Adrenal gland (tissue), 12 donors: Measurements from ENCODE around the gene SSR1. TPM values are rescaled to one million over a fixed set of nuclear protein-coding genes. Genes with fewer than 3 reads are reported as not detected.

Experiments
- DNase-seq, 7 donors: peaks; one replicate each; pipeline ENCODE4 v3.0.0-alpha.2; 2019 to 2020
- H3K27ac ChIP-seq, 5 donors: fragments of 200-600 bp; sonication (generic) in 4 of 5; 1 replicate in 3 of 5; 2 replicates in 2 of 5; pipeline versions ENCODE4 v1.5.1 to v1.8.0; 2016 to 2020; ENCODE audit warnings: mild to moderate bottlenecking in 1 of 5
- H3K27me3 ChIP-seq: fragments of 200-600 bp; 2 replicates; pipeline ENCODE4 v1.8.0; 2021
- H3K36me3 ChIP-seq, 2 donors: fragments of 200-600 bp; replicated peaks in 1 of 2; 1 replicate in 1 of 2; 2 replicates in 1 of 2; pipeline versions ENCODE4 v1.5.1 to v1.8.0; 2018 to 2022
- H3K4me1 ChIP-seq, 2 donors: fragments of 200-600 bp; replicated peaks in 1 of 2; 1 replicate in 1 of 2; 2 replicates in 1 of 2; pipeline versions ENCODE4 v1.5.1 to v1.8.0; 2018 to 2021
- H3K4me3 ChIP-seq, 4 donors: fragments of 200-600 bp; sonication (generic) in 3 of 4; one replicate each; pipeline ENCODE4 v1.5.1; 2016 to 2018
- H3K9me3 ChIP-seq, 3 donors: fragments of 200-600 bp; sonication (generic) in 1 of 3; replicated peaks in 1 of 3; 1 replicate in 2 of 3; 2 replicates in 1 of 3; pipeline versions ENCODE4 v1.5.1 to v1.8.0; 2016 to 2021
- POLR2A ChIP-seq, 2 donors: fragments of 450-650 bp; IDR thresholded peaks; one replicate each; pipeline ENCODE4 v1.6.1; 2017; ENCODE audit warnings: antibody characterized with exemption in 2 of 2, mild to moderate bottlenecking in 2 of 2, moderate library complexity in 1 of 2
- WGBS, 4 donors: extraction: QIAGEN DNeasy Blood & Tissue Kit in 2 of 4; methylation state at CpG; one replicate each; pipeline versions ENCODE4 v1.1.5 to v1.1.7; 2013 to 2017; 5-methylcytosine and 5-hydroxymethylcytosine counted together
- intact Hi-C, 2 donors: fragments of 100-400 bp; cut with DNase I; formaldehyde crosslinking; loops; one replicate each; pipeline versions ENCODE4 v1.14.1 to v1.15.0; 2022 to 2023
- polyA plus RNA-seq, 3 donors: library from polyadenylated mRNA; stranded (reverse); fragments of 200-250 nt in 2 of 3; fragments of 350-450 nt in 1 of 3; fragmentation: Illumina TruSeq in 1 of 3; extraction: RNeasy Lipid Tissue Mini Kit (QIAGEN cat#74804) in 1 of 3; gene quantifications; one replicate each; pipeline ENCODE4 v1.2.3, GENCODE V29; 2013 to 2014
- total RNA-seq, 9 donors: library from RNA; depleted of rRNA in 4 of 9; stranded (reverse); fragments of >200 nt in 4 of 9; fragments of 120-200 nt in 1 of 9; fragmentation: NEBNext Ultra II Directional in 1 of 9; extraction: Animal tissue kit (Norgen Biotek cat#: 25700) in 1 of 9; gene quantifications; one replicate each; pipeline versions ENCODE4 v1.1.0 to v1.2.4, GENCODE V29; 2013 to 2023
- TF ChIP-seq, protein P1 (sequence below), 6 experiments: fragments of 450-650 bp in 4 of 6; fragments of 200-600 bp in 2 of 6; sonication (generic) in 1 of 6; IDR thresholded peaks; 1 replicate in 5 of 6; 2 replicates in 1 of 6; pipeline versions ENCODE4 v1.5.1 to v1.8.0; 2016 to 2021; ENCODE audit warnings: antibody characterized with exemption in 6 of 6, mild to moderate bottlenecking in 2 of 6, moderate library complexity in 1 of 6
- donor health status: healthy with polysubstance abuse.
- donor health status: Bipolar disorder and iron deficiency.
- donor health status: DM: yes; HTN: yes; CAD: no.
- donor health status: DM: no; HTN: no; CAD: no.
- donor health status: DM: no; HTN: no; CAD: no.
- donor health status: DM: yes; HTN: yes; CAD: no.

SSR1 gene
- total and polyA plus RNA-seq, 12 donors = 9.7 to 281 (median 96.3) TPM

DNA sequence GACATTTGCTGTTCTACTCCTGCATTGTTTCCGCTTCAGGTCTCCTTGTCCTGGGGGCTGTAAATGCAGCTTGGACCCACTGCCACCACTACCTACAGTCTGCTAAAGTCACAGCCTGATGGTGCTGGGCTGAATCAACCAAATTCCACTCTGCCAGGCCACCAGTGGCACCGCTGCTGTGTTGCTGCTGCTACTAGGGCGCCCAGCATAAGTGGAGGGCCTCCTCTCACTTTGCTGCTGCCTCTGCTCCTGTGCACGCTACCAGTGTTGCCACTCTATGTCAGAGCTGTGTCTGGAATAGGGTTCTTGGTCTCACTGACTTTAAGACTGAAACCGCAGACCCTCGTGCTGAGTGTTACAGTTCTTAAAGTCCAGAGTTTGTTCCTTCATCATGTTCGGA, 1.4 kb upstream of the SSR1 start:
- Histone ChIP-seq H3K4me3 (no peak overlapping the region), H3K27me3 (no peaks in the 10 kb centered on the region), H3K36me3 (peaks cover 0 to 4% of the 10 kb centered on the region in 2 donors), H3K27ac (no peak overlapping the region), H3K4me1 (peaks cover 8 to 18% of the 10 kb centered on the region in 2 donors), H3K9me3 (no peaks in the 10 kb centered on the region)
- DNase-seq = no peak
- intact Hi-C loops = no loop called here
- no peak for TF ChIP-seq POLR2A (IDR thresholded peaks at IDR 0.05)
- TF ChIP-seq, protein P1, sequence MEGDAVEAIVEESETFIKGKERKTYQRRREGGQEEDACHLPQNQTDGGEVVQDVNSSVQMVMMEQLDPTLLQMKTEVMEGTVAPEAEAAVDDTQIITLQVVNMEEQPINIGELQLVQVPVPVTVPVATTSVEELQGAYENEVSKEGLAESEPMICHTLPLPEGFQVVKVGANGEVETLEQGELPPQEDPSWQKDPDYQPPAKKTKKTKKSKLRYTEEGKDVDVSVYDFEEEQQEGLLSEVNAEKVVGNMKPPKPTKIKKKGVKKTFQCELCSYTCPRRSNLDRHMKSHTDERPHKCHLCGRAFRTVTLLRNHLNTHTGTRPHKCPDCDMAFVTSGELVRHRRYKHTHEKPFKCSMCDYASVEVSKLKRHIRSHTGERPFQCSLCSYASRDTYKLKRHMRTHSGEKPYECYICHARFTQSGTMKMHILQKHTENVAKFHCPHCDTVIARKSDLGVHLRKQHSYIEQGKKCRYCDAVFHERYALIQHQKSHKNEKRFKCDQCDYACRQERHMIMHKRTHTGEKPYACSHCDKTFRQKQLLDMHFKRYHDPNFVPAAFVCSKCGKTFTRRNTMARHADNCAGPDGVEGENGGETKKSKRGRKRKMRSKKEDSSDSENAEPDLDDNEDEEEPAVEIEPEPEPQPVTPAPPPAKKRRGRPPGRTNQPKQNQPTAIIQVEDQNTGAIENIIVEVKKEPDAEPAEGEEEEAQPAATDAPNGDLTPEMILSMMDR (IDR thresholded peaks at IDR 0.05) = no peak
- 94 to 98% (median 96%) methylated on average over 5 to 7 of the region's 7 CpGs for WGBS, 4 donors

DNA sequence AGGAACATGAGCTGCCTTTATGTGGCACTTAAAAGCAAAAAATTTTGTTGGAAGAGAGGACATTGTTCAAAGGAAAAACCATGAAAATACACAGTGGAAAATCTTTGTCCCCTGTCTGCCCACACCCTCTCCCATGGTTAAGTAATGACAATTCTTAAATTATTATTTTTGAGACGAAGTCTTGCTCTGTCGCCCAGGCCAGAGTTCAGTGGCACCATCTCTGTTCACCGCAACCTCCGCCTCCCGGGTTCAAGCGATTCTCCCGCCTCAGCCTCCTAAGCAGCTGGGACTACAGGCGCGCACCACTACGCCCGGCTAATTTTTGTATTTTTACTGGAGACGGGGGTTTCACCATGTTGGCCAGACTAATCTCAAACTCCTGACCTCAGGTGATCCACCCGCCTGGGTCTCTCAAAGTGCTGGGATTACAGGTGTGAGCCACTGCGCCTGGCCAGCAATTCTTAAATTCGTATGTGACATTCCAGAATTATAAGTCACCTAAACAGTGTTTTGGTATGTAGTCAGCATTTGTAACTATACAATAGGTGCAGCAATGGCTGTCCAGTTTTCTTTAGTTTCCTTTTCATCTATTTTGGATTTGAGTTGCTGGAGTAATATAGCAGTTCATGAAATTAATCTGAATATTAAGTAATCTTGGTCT, 636 bp upstream of the SSR1 start:
- TF ChIP-seq, protein P1 (IDR thresholded peaks at IDR 0.05) = no peak
- no peak for TF ChIP-seq POLR2A (IDR thresholded peaks at IDR 0.05)
- H3K9me3 ChIP-seq = no peaks in the 10 kb centered on the region
- H3K27ac ChIP-seq = peak overlapping the region; percentile 66 to 99 (median 95)
- peaks cover 8 to 21% of the 10 kb centered on the region in 2 donors for H3K4me1 ChIP-seq
- H3K4me3 ChIP-seq = peak overlapping the region in 2 of 4 donors; percentile 86 to 97
- DNase-seq = peak in 2 of 7 donors; percentile 13 to 58
- peaks cover 0 to 11% of the 10 kb centered on the region in 2 donors for H3K36me3 ChIP-seq
- intact Hi-C loops = no loop called here
- WGBS, 4 donors = 78 to 84% (median 82%) methylated on average over 15 of the region's 15 CpGs
- H3K27me3 ChIP-seq = no peaks in the 10 kb centered on the region

DNA sequence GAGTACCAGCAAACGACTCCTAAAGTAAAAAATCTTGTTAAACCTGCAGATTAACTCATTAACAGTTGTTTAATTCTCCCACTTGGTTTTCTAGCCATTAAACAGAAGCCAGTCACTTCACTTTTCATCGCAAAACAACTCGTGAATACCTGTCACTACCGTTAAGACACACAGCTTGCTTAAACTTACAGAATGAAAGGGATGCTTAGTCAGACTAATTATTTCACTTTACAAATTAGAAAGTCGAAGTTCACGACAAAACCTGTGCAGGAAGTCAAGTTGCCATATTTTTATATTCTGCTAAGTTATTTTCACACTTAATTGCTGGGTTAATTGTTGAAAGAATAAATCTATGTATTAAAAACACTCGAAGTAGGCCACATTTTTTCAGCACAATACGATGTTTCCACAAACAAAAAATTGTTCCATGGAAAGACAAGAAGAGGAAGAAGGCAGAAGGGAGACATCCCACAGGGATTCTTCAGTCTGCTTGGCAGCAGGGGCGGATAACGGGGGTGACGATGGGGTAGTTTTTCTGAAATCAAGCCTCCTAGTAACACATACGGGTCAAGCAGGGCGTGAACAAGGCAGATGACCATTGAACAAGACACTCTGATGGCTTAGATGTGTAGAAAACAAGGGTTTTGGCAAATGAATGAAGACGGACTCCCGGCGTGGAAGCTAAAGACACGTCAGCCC, 933 bp downstream of the SSR1 start:
- intact Hi-C loops = no loop called here
- Histone ChIP-seq H3K36me3 (peaks cover 0 to 27% of the 10 kb centered on the region in 2 donors), H3K4me1 (peaks cover 8 to 30% of the 10 kb centered on the region in 2 donors), H3K4me3 (peak overlapping the region; percentile 43 to 97 (median 70)), H3K9me3 (no peaks in the 10 kb centered on the region), H3K27me3 (no peaks in the 10 kb centered on the region), H3K27ac (peak overlapping the region; percentile 66 to 99 (median 95))
- TF ChIP-seq, protein P1 (IDR thresholded peaks at IDR 0.05) = no peak
- no peak for TF ChIP-seq POLR2A (IDR thresholded peaks at IDR 0.05)
- peak in 1 of 7 donors; percentile 73 for DNase-seq
- 1 to 2% (median 2%) methylated on average over 17 of the region's 17 CpGs for WGBS, 4 donors

DNA sequence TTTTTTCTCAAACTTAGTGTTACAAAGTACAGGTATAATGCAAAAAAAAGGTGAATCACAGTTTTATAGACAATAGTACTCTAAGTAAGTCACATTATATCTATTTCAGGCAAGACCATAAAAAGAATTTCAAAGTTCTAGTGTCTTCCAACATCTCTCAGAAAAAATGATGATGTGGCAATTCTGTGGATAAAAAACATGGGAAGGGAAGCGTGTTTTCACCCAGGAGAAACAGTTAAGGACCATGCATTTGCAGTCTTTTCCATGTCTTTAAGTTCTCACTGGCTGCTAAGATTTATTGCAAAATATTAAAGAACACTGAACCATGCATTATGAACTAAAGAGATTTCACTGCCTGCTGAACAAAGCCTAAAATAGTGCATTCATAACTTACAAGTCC, 1.8 kb downstream of the SSR1 start:
- peaks cover 8 to 30% of the 10 kb centered on the region in 2 donors for H3K4me1 ChIP-seq
- WGBS, 4 donors = 59 to 64% (median 61%) methylated on average over 1 of the region's 1 CpG
- DNase-seq = no peak

More for the DNA sequence above, 1.8 kb downstream of the SSR1 start:
- intact Hi-C loops = no loop called here
- H3K36me3 ChIP-seq = peaks cover 0 to 31% of the 10 kb centered on the region in 2 donors
- H3K27ac ChIP-seq = no peak overlapping the region
- TF ChIP-seq POLR2A (IDR thresholded peaks at IDR 0.05) = no peak
- TF ChIP-seq, protein P1 (IDR thresholded peaks at IDR 0.05) = no peak
- peak overlapping the region in 1 of 4 donors; percentile 97 for H3K4me3 ChIP-seq
- H3K9me3 ChIP-seq = no peaks in the 10 kb centered on the region
- H3K27me3 ChIP-seq = no peaks in the 10 kb centered on the region
